Naive thymus-derived CD4-positive, alpha-beta T cell (primary cell): Measurements from ENCODE around the gene LRP1. TPM values are rescaled to one million over a fixed set of nuclear protein-coding genes. Genes with fewer than 3 reads are reported as not detected.

Source experiments
- ATAC-seq: fragments of 150-1000 bp; cut with Tn5 transposase; 2 replicates; pipeline ENCODE4 v1.10.0; 2021; ENCODE audit warnings: mild to moderate bottlenecking, moderate library complexity
- CTCF ChIA-PET: fragments of 350-600 bp; sonication (Branson Sonifier 250); formaldehyde crosslinking; loops from one replicate; lab custom pipeline; 2021; ENCODE audit warnings: antibody characterized with exemption; lab: Charles Lee
- POLR2A ChIA-PET: fragments of 350-600 bp; sonication (Branson Sonifier 250); formaldehyde crosslinking; loops from one replicate; lab custom pipeline; 2021; ENCODE audit warnings: antibody characterized with exemption, inconsistent platforms; lab: Charles Lee
- DNase-seq, 9 donors: peaks; one replicate each; pipeline versions ENCODE4 v3.0.0 to v3.0.0-alpha.2; 2020 to 2022; ENCODE audit warnings: mixed read lengths in 1 of 9
- H3K27ac ChIP-seq: one replicate; pipeline ENCODE4 v1.7.0; 2013; ENCODE audit warnings: mild to moderate bottlenecking, low read depth, low read length, moderate library complexity
- H3K27me3 ChIP-seq, 2 donors: one replicate each; pipeline ENCODE4 v1.7.0; 2013; ENCODE audit warnings: low read length in 2 of 2, mild to moderate bottlenecking in 2 of 2, moderate library complexity in 2 of 2; ENCODE audit not compliant: control insufficient read depth in 2 of 2, insufficient read depth in 2 of 2
- H3K36me3 ChIP-seq, 3 experiments: 1 replicate in 2 of 3; 2 replicates in 1 of 3; pipeline ENCODE4 v1.7.0; 2013; ENCODE audit warnings: low read length in 3 of 3, mild to moderate bottlenecking in 3 of 3, moderate library complexity in 1 of 3; ENCODE audit not compliant: insufficient read depth in 3 of 3, control insufficient read depth in 2 of 3
- H3K4me1 ChIP-seq, 2 donors: one replicate each; pipeline ENCODE4 v1.7.0; 2013; ENCODE audit warnings: low read length in 2 of 2, mild to moderate bottlenecking in 2 of 2, moderate library complexity in 1 of 2; ENCODE audit not compliant: control insufficient read depth in 2 of 2, insufficient read depth in 2 of 2
- H3K4me3 ChIP-seq: 2 replicates; pipeline ENCODE4 v1.7.0; 2013; ENCODE audit warnings: mild to moderate bottlenecking, low read length
- H3K9me3 ChIP-seq, 3 experiments: 1 replicate in 2 of 3; 2 replicates in 1 of 3; pipeline ENCODE4 v1.7.0; 2013; ENCODE audit warnings: low read length in 3 of 3; ENCODE audit not compliant: control insufficient read depth in 2 of 3
- H3K27ac Mint-ChIP-seq, 9 donors: one replicate each; pipeline ENCODE4 v1.8.0; 2020 to 2022; ENCODE audit warnings: mixed read lengths in 9 of 9, mild to moderate bottlenecking in 8 of 9, moderate library complexity in 5 of 9, inconsistent platforms in 2 of 9
- H3K27me3 Mint-ChIP-seq, 5 donors: one replicate each; pipeline ENCODE4 v1.8.0; 2021 to 2022; ENCODE audit warnings: mixed read lengths in 5 of 5, mild to moderate bottlenecking in 1 of 5
- H3K36me3 Mint-ChIP-seq, 5 donors: one replicate each; pipeline ENCODE4 v1.8.0; 2020 to 2022; ENCODE audit warnings: mixed read lengths in 5 of 5, mild to moderate bottlenecking in 3 of 5, inconsistent platforms in 1 of 5
- H3K4me1 Mint-ChIP-seq, 7 donors: one replicate each; pipeline ENCODE4 v1.8.0; 2020 to 2022; ENCODE audit warnings: mixed read lengths in 7 of 7, mild to moderate bottlenecking in 3 of 7, inconsistent platforms in 1 of 7
- H3K4me3 Mint-ChIP-seq, 10 donors: one replicate each; pipeline ENCODE4 v1.8.0; 2020 to 2022; ENCODE audit warnings: mild to moderate bottlenecking in 10 of 10, mixed read lengths in 10 of 10, moderate library complexity in 6 of 10, inconsistent platforms in 2 of 10
- H3K9me3 Mint-ChIP-seq, 11 donors: one replicate each; pipeline ENCODE4 v1.8.0; 2020 to 2022; ENCODE audit warnings: mixed read lengths in 11 of 11, mild to moderate bottlenecking in 4 of 11, inconsistent platforms in 1 of 11, moderate library complexity in 1 of 11
- intact Hi-C, 2 donors: fragments of 100-400 bp; cut with micrococcal nuclease; formaldehyde crosslinking; loops; one replicate each; pipeline ENCODE4 v1.15.1; 2023
- polyA plus RNA-seq, 2 donors: library from polyadenylated mRNA; unstranded; fragments of 300-500 nt; fragmentation: Illumina TruSeq; gene quantifications; one replicate each; pipeline ENCODE4 v1.2.3, GENCODE V29; 2021
- total RNA-seq, 6 experiments: library from RNA in 5 of 6; stranded (reverse) in 5 of 6; gene quantifications; 1 replicate in 5 of 6; 2 replicates in 1 of 6; pipeline ENCODE4 v1.2.3 and lab custom pipeline; 2021 to 2026

Gene LRP1
- total and polyA plus RNA-seq, 7 experiments from 2014 or later, result 0.58 to 119 (median 10.5) TPM

- no peak overlapping the region for H3K4me3 Mint-ChIP-seq
- peak overlapping the region in 7 of 9 donors; percentile 48 to 77 (median 65) for H3K27ac Mint-ChIP-seq
- H3K9me3 Mint-ChIP-seq, result no peaks in the 10 kb centered on the region
- Histone ChIP-seq H3K27me3 (no peaks in the 10 kb centered on the region), H3K27ac (peak overlapping the region; percentile 83), H3K4me3 (no peak overlapping the region), H3K4me1 (peaks cover 7 to 24% of the 10 kb centered on the region in 2 donors), H3K36me3 (peaks cover 6 to 76% (median 9%) of the 10 kb centered on the region in 3 experiments), H3K9me3 (no peaks in the 10 kb centered on the region)
- POLR2A ChIA-PET, result interaction anchor here (1.0 to 17.1 kb wide), 6 partner anchors 2 to 27 kb away, joined by 4 to 401 read pairs (median 18); partner anchors contain the start of genes NAB2, NEMP1 and STAT6
- H3K27me3 Mint-ChIP-seq, result no peaks in the 10 kb centered on the region
- intact Hi-C loops, result no loop called here
- H3K4me1 Mint-ChIP-seq, result peaks cover 27 to 60% (median 46%) of the 10 kb centered on the region in 7 donors
- DNase-seq, result no peak
- CTCF ChIA-PET, result interaction anchor here (1.1 to 4.1 kb wide), 3 partner anchors 15 to 106 kb away, joined by 3 to 20 read pairs (median 17); partner anchors contain the start of gene STAT6
- H3K36me3 Mint-ChIP-seq, result peaks cover 0 to 36% (median 0%) of the 10 kb centered on the region in 5 donors
- ATAC-seq, result no peak
Measured at GRCh38 chr12:57096748-57097553, 31.3 kb upstream of the LRP1 start.

- no peak for ATAC-seq
- Mint-ChIP-seq H3K9me3 (no peaks in the 10 kb centered on the region), H3K4me3 (no peak overlapping the region), H3K27ac (peak overlapping the region in 3 of 9 donors; percentile 61 to 77 (median 66)), H3K27me3 (no peaks in the 10 kb centered on the region), H3K4me1 (peaks cover 28 to 60% (median 46%) of the 10 kb centered on the region in 7 donors), H3K36me3 (peaks cover 0 to 38% (median 0%) of the 10 kb centered on the region in 5 donors)
- POLR2A ChIA-PET, result interaction anchor here (0.6 to 17.1 kb wide), 6 partner anchors 3 to 421 kb away, joined by 3 to 401 read pairs (median 18); partner anchors contain the start of genes NAB2, NEMP1 and STAT6
- no peak for DNase-seq
- H3K4me1 ChIP-seq, result peaks cover 7 to 18% of the 10 kb centered on the region in 2 donors
- no peaks in the 10 kb centered on the region for H3K27me3 ChIP-seq
- H3K9me3 ChIP-seq, result no peaks in the 10 kb centered on the region
- no peak overlapping the region for H3K4me3 ChIP-seq
- intact Hi-C loops, result no loop called here
- peaks cover 6 to 76% (median 9%) of the 10 kb centered on the region in 3 experiments for H3K36me3 ChIP-seq
- CTCF ChIA-PET, result interaction anchor here (3.3 to 4.1 kb wide), 2 partner anchors 14 to 29 kb away, joined by 17 to 20 read pairs; partner anchors contain the start of gene STAT6
- H3K27ac ChIP-seq, result peak overlapping the region; percentile 36
Measured at GRCh38 chr12:57097554-57097835, 30.8 kb upstream of the LRP1 start.

GRCh38 chr12:57098546-57098945 is 29.7 kb upstream of the LRP1 start:
- Mint-ChIP-seq H3K27me3 (no peaks in the 10 kb centered on the region), H3K36me3 (peaks cover 0 to 38% (median 0%) of the 10 kb centered on the region in 5 donors), H3K4me3 (no peak overlapping the region), H3K9me3 (no peaks in the 10 kb centered on the region), H3K4me1 (peaks cover 18 to 55% (median 39%) of the 10 kb centered on the region in 7 donors), H3K27ac (peak overlapping the region in 7 of 9 donors; percentile 43 to 83 (median 78))
- no peaks in the 10 kb centered on the region for H3K9me3 ChIP-seq
- H3K36me3 ChIP-seq, result peaks cover 6 to 78% (median 9%) of the 10 kb centered on the region in 3 experiments
- ATAC-seq (no peak), DNase-seq (no peak)
- intact Hi-C loops, result no loop called here
- H3K4me1 ChIP-seq, result peaks cover 3 to 8% of the 10 kb centered on the region in 2 donors
- H3K27ac ChIP-seq, result peak overlapping the region; percentile 15
- POLR2A ChIA-PET, result interaction anchor here (1.4 to 17.1 kb wide), 6 partner anchors 4 to 28 kb away, joined by 4 to 401 read pairs (median 15); partner anchors contain the start of genes NAB2, NEMP1 and STAT6
- CTCF ChIA-PET, result interaction anchor here (0.6 to 4.1 kb wide), 3 partner anchors 13 to 120 kb away, joined by 4 to 20 read pairs (median 17); partner anchors contain the start of gene STAT6
- H3K27me3 ChIP-seq, result no peaks in the 10 kb centered on the region
- H3K4me3 ChIP-seq, result no peak overlapping the region

GRCh38 chr12:57099047-57099714 is 29.1 kb upstream of the LRP1 start:
- Mint-ChIP-seq H3K27ac (peak overlapping the region; percentile 42 to 83 (median 80)), H3K4me1 (peaks cover 18 to 54% (median 39%) of the 10 kb centered on the region in 7 donors), H3K9me3 (no peaks in the 10 kb centered on the region), H3K4me3 (peak overlapping the region in 1 of 10 donors; percentile 42), H3K36me3 (peaks cover 0 to 43% (median 4%) of the 10 kb centered on the region in 5 donors), H3K27me3 (no peaks in the 10 kb centered on the region)
- Histone ChIP-seq H3K9me3 (no peaks in the 10 kb centered on the region), H3K27ac (peak overlapping the region; percentile 34), H3K4me3 (no peak overlapping the region), H3K27me3 (no peaks in the 10 kb centered on the region), H3K36me3 (peaks cover 9 to 84% (median 10%) of the 10 kb centered on the region in 3 experiments), H3K4me1 (peaks cover 0 to 1% of the 10 kb centered on the region in 2 donors)
- ChIA-PET CTCF (interaction anchor here (0.6 to 4.1 kb wide), 6 partner anchors 12 to 204 kb away, joined by 3 to 20 read pairs (median 3); partner anchors contain the start of gene STAT6), POLR2A (interaction anchor here (1.4 to 17.1 kb wide), 5 partner anchors 5 to 29 kb away, joined by 5 to 401 read pairs (median 21); partner anchors contain the start of genes NAB2, NEMP1 and STAT6)
- intact Hi-C loops, result no loop called here
- DNase-seq (no peak), ATAC-seq (no peak)

- POLR2A ChIA-PET, result interaction anchor here (1.4 to 17.1 kb wide), 5 partner anchors 5 to 29 kb away, joined by 5 to 401 read pairs (median 21); partner anchors contain the start of genes NAB2, NEMP1 and STAT6
- intact Hi-C loops, result no loop called here
- Mint-ChIP-seq H3K36me3 (peaks cover 0 to 44% (median 4%) of the 10 kb centered on the region in 5 donors), H3K27ac (peak overlapping the region in 8 of 9 donors; percentile 62 to 89 (median 80)), H3K4me1 (peaks cover 18 to 59% (median 38%) of the 10 kb centered on the region in 7 donors), H3K9me3 (no peaks in the 10 kb centered on the region), H3K4me3 (peak overlapping the region in 1 of 10 donors; percentile 42), H3K27me3 (no peaks in the 10 kb centered on the region)
- Histone ChIP-seq H3K27me3 (no peaks in the 10 kb centered on the region), H3K9me3 (no peaks in the 10 kb centered on the region), H3K27ac (peak overlapping the region; percentile 34), H3K36me3 (peaks cover 9 to 84% (median 16%) of the 10 kb centered on the region in 3 experiments), H3K4me3 (no peak overlapping the region), H3K4me1 (no peaks in the 10 kb centered on the region)
- ATAC-seq (no peak), DNase-seq (no peak)
- CTCF ChIA-PET, result interaction anchor here (0.6 to 1.2 kb wide), 5 partner anchors 12 to 114 kb away, joined by 3 to 4 read pairs (median 3); no protein-coding TSS in a partner anchor
Measured at GRCh38 chr12:57099766-57100165, 28.5 kb upstream of the LRP1 start.
